ENCODE measurements around the gene NR2C1.
"Not testable (repeated sequence)": the region's sequence is repeated elsewhere in the genome, so short reads cannot be mapped to it uniquely, and the experiment has no call there.

NR2C1 gene

GRCh38 chr12:94994312-94994711 lies 79.1 kb downstream of the NR2C1 start:
- TF ChIP-seq CTCF (IDR thresholded peaks at IDR 0.05; ENCODE audit: low read depth, low read length, poor library complexity, severe bottlenecking) = no peak
- no peak for TF ChIP-seq EZH2phosphoT487 (IDR thresholded peaks at IDR 0.05; ENCODE audit: borderline replicate concordance, low read length)
- H4K20me1 ChIP-seq (ENCODE audit: control insufficient read depth, insufficient read depth, low read depth, low read length) = no peaks in the 10 kb centered on the region
- H3K4me2 ChIP-seq (ENCODE audit: low read length) = no peak overlapping the region

GRCh38 chr12:94993855-94994254 lies 79.6 kb downstream of the NR2C1 start:
- not testable (repeated sequence) for H3K27ac ChIP-seq (ENCODE audit: low read depth, low read length)

More at GRCh38 chr12:94994312-94994711, 79.1 kb downstream of the NR2C1 start:
- Histone ChIP-seq H3K27me3 (ENCODE audit: control insufficient read depth, low read length) (no peaks in the 10 kb centered on the region), H3K79me2 (ENCODE audit: control insufficient read depth, low read length) (peaks cover 32% of the 10 kb centered on the region), H3K4me1 (ENCODE audit: control insufficient read depth, low read length) (peaks cover 16% of the 10 kb centered on the region), H3K9me2 (replicated peaks; ENCODE audit: control insufficient read depth, low read length) (no peaks in the 10 kb centered on the region), H3K27ac (ENCODE audit: low read depth, low read length) (no peak overlapping the region), H3K4me3 (ENCODE audit: low read length) (no peak overlapping the region), H3K9me3 (ENCODE audit: control insufficient read depth, insufficient read depth, low read length) (no peaks in the 10 kb centered on the region), H3F3A (ENCODE audit: control insufficient read depth, insufficient read depth) (no peaks in the 10 kb centered on the region), H3K36me3 (ENCODE audit: control insufficient read depth, low read length) (peaks cover 50% of the 10 kb centered on the region)

GRCh38 chr12:94990222-94990621 lies 83.2 kb downstream of the NR2C1 start:
- Histone ChIP-seq H3K27ac (ENCODE audit: low read depth, low read length) (no peak overlapping the region), H3K27me3 (ENCODE audit: control insufficient read depth, low read length) (no peaks in the 10 kb centered on the region), H3K4me3 (ENCODE audit: low read length) (no peak overlapping the region), H3K79me2 (ENCODE audit: control insufficient read depth, low read length) (peaks cover 15% of the 10 kb centered on the region), H3K9me3 (ENCODE audit: control insufficient read depth, insufficient read depth, low read length) (no peaks in the 10 kb centered on the region), H3F3A (ENCODE audit: control insufficient read depth, insufficient read depth) (no peaks in the 10 kb centered on the region), H3K9me2 (replicated peaks; ENCODE audit: control insufficient read depth, low read length) (no peaks in the 10 kb centered on the region), H4K20me1 (ENCODE audit: control insufficient read depth, insufficient read depth, low read depth, low read length) (no peaks in the 10 kb centered on the region), H3K4me1 (ENCODE audit: control insufficient read depth, low read length) (peaks cover 5% of the 10 kb centered on the region), H3K4me2 (ENCODE audit: low read length) (no peak overlapping the region), H3K36me3 (ENCODE audit: control insufficient read depth, low read length) (peaks cover 42% of the 10 kb centered on the region)
- TF ChIP-seq CTCF (IDR thresholded peaks at IDR 0.05; ENCODE audit: low read depth, low read length, poor library complexity, severe bottlenecking) (no peak), EZH2phosphoT487 (IDR thresholded peaks at IDR 0.05; ENCODE audit: borderline replicate concordance, low read length) (no peak)

More at GRCh38 chr12:94993855-94994254, 79.6 kb downstream of the NR2C1 start:
- not testable (repeated sequence) for H4K20me1 ChIP-seq (ENCODE audit: control insufficient read depth, insufficient read depth, low read depth, low read length); H3K4me2 ChIP-seq (ENCODE audit: low read length); H3K9me2 ChIP-seq (replicated peaks; ENCODE audit: control insufficient read depth, low read length); H3K4me3 ChIP-seq (ENCODE audit: low read length); H3K9me3 ChIP-seq (ENCODE audit: control insufficient read depth, insufficient read depth, low read length); H3F3A ChIP-seq (ENCODE audit: control insufficient read depth, insufficient read depth); H3K27me3 ChIP-seq (ENCODE audit: control insufficient read depth, low read length)
- Histone ChIP-seq H3K36me3 (ENCODE audit: control insufficient read depth, low read length) (peaks cover 46% of the 10 kb centered on the region), H3K79me2 (ENCODE audit: control insufficient read depth, low read length) (peaks cover 30% of the 10 kb centered on the region), H3K4me1 (ENCODE audit: control insufficient read depth, low read length) (peaks cover 14% of the 10 kb centered on the region)

GRCh38 chr12:94988471-94988870 lies 84.9 kb downstream of the NR2C1 start:
- H3K27ac ChIP-seq (ENCODE audit: low read depth, low read length) = no peak overlapping the region
- H3K36me3 ChIP-seq (ENCODE audit: control insufficient read depth, low read length) = peaks cover 38% of the 10 kb centered on the region
- no peaks in the 10 kb centered on the region for H3K9me3 ChIP-seq (ENCODE audit: control insufficient read depth, insufficient read depth, low read length)
- H4K20me1 ChIP-seq (ENCODE audit: control insufficient read depth, insufficient read depth, low read depth, low read length) = no peaks in the 10 kb centered on the region
- H3K79me2 ChIP-seq (ENCODE audit: control insufficient read depth, low read length) = peaks cover 19% of the 10 kb centered on the region
- no peaks in the 10 kb centered on the region for H3K27me3 ChIP-seq (ENCODE audit: control insufficient read depth, low read length)
- H3K9me2 ChIP-seq (replicated peaks; ENCODE audit: control insufficient read depth, low read length) = no peaks in the 10 kb centered on the region
- H3K4me2 ChIP-seq (ENCODE audit: low read length) = no peak overlapping the region
- no peak for TF ChIP-seq EZH2phosphoT487 (IDR thresholded peaks at IDR 0.05; ENCODE audit: borderline replicate concordance, low read length)
- no peak for TF ChIP-seq CTCF (IDR thresholded peaks at IDR 0.05; ENCODE audit: low read depth, low read length, poor library complexity, severe bottlenecking)
- no peak overlapping the region for H3K4me3 ChIP-seq (ENCODE audit: low read length)
- no peaks in the 10 kb centered on the region for H3F3A ChIP-seq (ENCODE audit: control insufficient read depth, insufficient read depth)
- H3K4me1 ChIP-seq (ENCODE audit: control insufficient read depth, low read length) = peaks cover 5% of the 10 kb centered on the region
